ENCODE data around the gene TBX15.

The TBX15 gene

GRCh38 chr1:118988186-118989005, at the start of gene TBX15:
TSS of gene TBX15 (minus strand) at chr1:118988343. CDS start at chr1:118987795, 548 bp downstream.
- no peak for DNase-seq

- no peak for DNase-seq
Measured at GRCh38 chr1:119034359-119034758, 46.2 kb upstream of the TBX15 start.

GRCh38 chr1:119032986-119033385, 44.8 kb upstream of the TBX15 start:
- DNase-seq = no peak

GRCh38 chr1:119027759-119028158, 39.6 kb upstream of the TBX15 start:
- no peak for DNase-seq

GRCh38 chr1:119026956-119027355, 38.8 kb upstream of the TBX15 start:
- no peak for DNase-seq

GRCh38 chr1:119015547-119015946, 27.4 kb upstream of the TBX15 start:
- no peak for DNase-seq

GRCh38 chr1:119012383-119012782, 24.2 kb upstream of the TBX15 start:
- DNase-seq = no peak

- no peak for DNase-seq
Measured at GRCh38 chr1:119011706-119012105, 23.6 kb upstream of the TBX15 start.

GRCh38 chr1:119011116-119011515, 23.0 kb upstream of the TBX15 start:
- no peak for DNase-seq

GRCh38 chr1:119010201-119010600, 22.1 kb upstream of the TBX15 start:
- no peak for DNase-seq

- DNase-seq = no peak
Measured at GRCh38 chr1:119009312-119009655, 21.1 kb upstream of the TBX15 start.

- peak; percentile 25 to 46 for DNase-seq
Measured at GRCh38 chr1:119008483-119009311, 20.6 kb upstream of the TBX15 start.

GRCh38 chr1:119007670-119008482, 19.7 kb upstream of the TBX15 start:
- no peak for DNase-seq

GRCh38 chr1:119007339-119007669, 19.2 kb upstream of the TBX15 start:
- no peak for DNase-seq

GRCh38 chr1:119006406-119007279, 18.5 kb upstream of the TBX15 start:
- no peak for DNase-seq

- no peak for DNase-seq
Measured at GRCh38 chr1:119005724-119006405, 17.7 kb upstream of the TBX15 start.

GRCh38 chr1:119004781-119005180, 16.6 kb upstream of the TBX15 start:
- no peak for DNase-seq

- DNase-seq = no peak
Measured at GRCh38 chr1:119004129-119004527, 16.0 kb upstream of the TBX15 start.

- DNase-seq = no peak
Measured at GRCh38 chr1:119003413-119004128, 15.4 kb upstream of the TBX15 start.

- peak; percentile 52 to 54 for DNase-seq
Measured at GRCh38 chr1:119002028-119002686, 14.0 kb upstream of the TBX15 start.
